CD14-positive monocyte (primary cell): ENCODE results near the gene FBXL17. TPM values are rescaled to one million over a fixed set of nuclear protein-coding genes. Genes with fewer than 3 reads are reported as not detected.

ENCODE experiments used
- DNase-seq, 3 donors: peaks; one replicate each; pipeline ENCODE4 v3.0.0-alpha.2; 2011 to 2022
- H2AFZ ChIP-seq: 2 replicates; pipeline ENCODE4 v1.6.0; 2012; ENCODE audit warnings: mild to moderate bottlenecking, low read depth, low read length, inconsistent platforms; ENCODE audit not compliant: insufficient read depth, poor library complexity, severe bottlenecking
- H3K27ac ChIP-seq, 2 donors: 1 replicate in 1 of 2; 2 replicates in 1 of 2; pipeline ENCODE4 v1.5.1; 2012 to 2013; ENCODE audit warnings: low read length in 2 of 2, control low read depth in 1 of 2, inconsistent platforms in 1 of 2, low read depth in 1 of 2, mild to moderate bottlenecking in 1 of 2
- H3K27me3 ChIP-seq, 2 donors: one replicate each; pipeline versions ENCODE4 v1.6.0 to v1.6.1; 2011 to 2013; ENCODE audit warnings: low read length in 2 of 2; ENCODE audit not compliant: control insufficient read depth in 2 of 2, insufficient read depth in 2 of 2
- H3K36me3 ChIP-seq, 2 donors: replicated peaks in 1 of 2; 1 replicate in 1 of 2; 2 replicates in 1 of 2; pipeline versions ENCODE4 v1.5.1 to v1.6.1; 2012 to 2013; ENCODE audit warnings: low read length in 2 of 2, control low read depth in 1 of 2, inconsistent platforms in 1 of 2, mild to moderate bottlenecking in 1 of 2; ENCODE audit not compliant: insufficient read depth in 2 of 2, control insufficient read depth in 1 of 2
- H3K4me1 ChIP-seq, 2 donors: 1 replicate in 1 of 2; 2 replicates in 1 of 2; pipeline versions ENCODE4 v1.5.1 to v1.6.1; 2012 to 2013; ENCODE audit warnings: low read length in 2 of 2, control low read depth in 1 of 2, inconsistent platforms in 1 of 2, mild to moderate bottlenecking in 1 of 2, moderate library complexity in 1 of 2; ENCODE audit not compliant: insufficient read depth in 2 of 2, control insufficient read depth in 1 of 2
- H3K4me2 ChIP-seq: replicated peaks from 2 replicates; pipeline ENCODE3; 2012; ENCODE audit warnings: low read length, moderate library complexity, mild to moderate bottlenecking; ENCODE audit not compliant: poor library complexity, severe bottlenecking; ENCODE audit errors: extremely low read depth
- H3K4me3 ChIP-seq, 3 experiments: fragments of 200-600 bp in 1 of 3; sonication (generic) in 1 of 3; replicated peaks in 1 of 3; 1 replicate in 2 of 3; 2 replicates in 1 of 3; pipeline ENCODE4 v1.5.1; 2011 to 2013; ENCODE audit warnings: low read length in 3 of 3, mild to moderate bottlenecking in 3 of 3, control low read depth in 2 of 3, low read depth in 2 of 3, inconsistent platforms in 1 of 3, moderate library complexity in 1 of 3
- H3K79me2 ChIP-seq: 2 replicates; pipeline ENCODE4 v1.6.0; 2012; ENCODE audit warnings: mild to moderate bottlenecking, control low read depth, inconsistent platforms, low read length, moderate library complexity; ENCODE audit not compliant: insufficient read depth
- H3K9ac ChIP-seq: 2 replicates; pipeline ENCODE4 v1.6.0; 2017; ENCODE audit warnings: low read length, mild to moderate bottlenecking; ENCODE audit not compliant: insufficient read depth, poor library complexity, severe bottlenecking
- H3K9me3 ChIP-seq, 2 donors: replicated peaks in 1 of 2; 1 replicate in 1 of 2; 2 replicates in 1 of 2; pipeline versions ENCODE4 v1.5.1 to v1.6.1; 2012 to 2013; ENCODE audit warnings: low read length in 2 of 2, control low read depth in 1 of 2; ENCODE audit not compliant: control insufficient read depth in 1 of 2, insufficient read depth in 1 of 2
- H4K20me1 ChIP-seq: 2 replicates; pipeline ENCODE4 v1.6.0; 2012; ENCODE audit warnings: mild to moderate bottlenecking, low read length, control low read depth, moderate library complexity; ENCODE audit not compliant: insufficient read depth
- H3K27ac Mint-ChIP-seq, 7 donors: one replicate each; pipeline ENCODE4 v1.8.0; 2020; ENCODE audit warnings: mild to moderate bottlenecking in 7 of 7, mixed read lengths in 7 of 7, moderate library complexity in 6 of 7, inconsistent platforms in 2 of 7
- H3K27me3 Mint-ChIP-seq, 3 donors: one replicate each; pipeline ENCODE4 v1.8.0; 2021 to 2022; ENCODE audit warnings: low read depth in 3 of 3, mild to moderate bottlenecking in 3 of 3, mixed read lengths in 3 of 3, moderate library complexity in 3 of 3, inconsistent platforms in 1 of 3
- H3K36me3 Mint-ChIP-seq, 2 donors: one replicate each; pipeline ENCODE4 v1.8.0; 2020; ENCODE audit warnings: mixed read lengths in 2 of 2, inconsistent platforms in 1 of 2, mild to moderate bottlenecking in 1 of 2
- H3K4me1 Mint-ChIP-seq: one replicate; pipeline ENCODE4 v1.8.0; 2020; ENCODE audit warnings: mild to moderate bottlenecking, mixed read lengths
- H3K4me3 Mint-ChIP-seq, 2 donors: one replicate each; pipeline ENCODE4 v1.8.0; 2020; ENCODE audit warnings: mild to moderate bottlenecking in 2 of 2, mixed read lengths in 2 of 2, moderate library complexity in 1 of 2
- H3K9me3 Mint-ChIP-seq, 7 donors: one replicate each; pipeline ENCODE4 v1.8.0; 2020 to 2022; ENCODE audit warnings: mixed read lengths in 7 of 7, mild to moderate bottlenecking in 6 of 7, moderate library complexity in 6 of 7, inconsistent platforms in 2 of 7
- CTCF ChIP-seq: fragments of 200-600 bp; IDR thresholded peaks from one replicate; pipeline ENCODE4 v1.8.0; 2022; ENCODE audit warnings: antibody characterized with exemption, mild to moderate bottlenecking
- WGBS: methylation state at CpG from one replicate; pipeline ENCODE4 v1.1.5; 2013; ENCODE audit warnings: missing lambda C conversion rate; ENCODE audit not compliant: insufficient coverage; 5-methylcytosine and 5-hydroxymethylcytosine counted together
- intact Hi-C, 2 donors: fragments of 100-400 bp; cut with micrococcal nuclease; formaldehyde crosslinking; loops; one replicate each; pipeline versions ENCODE4 v1.15.0 to v1.15.1; 2023
- polyA plus RNA-seq, 3 donors: library from polyadenylated mRNA; depleted of rRNA in 1 of 3; unstranded in 2 of 3; stranded (reverse) in 1 of 3; fragments of 300-500 nt in 2 of 3; fragments of >200 nt in 1 of 3; fragmentation: Illumina TruSeq in 2 of 3; gene quantifications; 1 replicate in 2 of 3; 2 replicates in 1 of 3; pipeline ENCODE4 v1.2.3, GENCODE V29; 2012 to 2021

FBXL17 gene
- polyA plus RNA-seq, 3 donors: 1.5 to 6.6 (median 2.0) TPM

DNA sequence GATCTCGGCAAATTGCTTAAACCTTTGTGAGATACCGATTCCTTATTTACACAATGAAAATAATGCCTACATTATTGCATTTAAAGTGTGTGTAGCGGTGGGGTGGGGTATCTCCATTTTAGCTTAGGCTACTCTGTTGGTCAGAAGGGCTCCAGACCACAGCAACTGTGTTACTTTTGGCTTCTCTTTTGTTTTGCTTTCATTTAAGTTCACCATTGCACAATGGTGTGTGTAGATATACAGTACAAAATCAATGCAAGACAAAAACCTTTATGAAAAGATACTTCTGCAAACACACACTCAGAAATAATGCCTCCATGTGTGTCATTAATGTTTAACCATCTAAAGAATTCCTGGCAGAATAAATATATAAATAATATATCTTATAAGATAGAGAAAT lies 279.4 kb downstream of the FBXL17 start:
- H4K20me1 ChIP-seq: no peaks in the 10 kb centered on the region
- H3K9me3 ChIP-seq: no peaks in the 10 kb centered on the region
- H3K27ac ChIP-seq: no peak overlapping the region
- peaks cover 0 to 1% (median 0%) of the 10 kb centered on the region in 3 donors for H3K27me3 Mint-ChIP-seq
- H3K4me3 Mint-ChIP-seq: no peak overlapping the region
- H3K36me3 ChIP-seq: no peaks in the 10 kb centered on the region
- H3K36me3 Mint-ChIP-seq: peaks cover 7 to 10% of the 10 kb centered on the region in 2 donors
- no peak overlapping the region for H3K4me2 ChIP-seq
- H3K4me1 ChIP-seq: no peaks in the 10 kb centered on the region
- intact Hi-C loops: no loop called here
- H3K79me2 ChIP-seq: no peaks in the 10 kb centered on the region
- no peak overlapping the region for H3K27ac Mint-ChIP-seq
- H2AFZ ChIP-seq: no peak overlapping the region
- no peaks in the 10 kb centered on the region for H3K4me1 Mint-ChIP-seq
- TF ChIP-seq CTCF: no peak
- DNase-seq: no peak
- no CpG with 5 or more reads among the region's 3 CpGs for WGBS
- H3K27me3 ChIP-seq: no peaks in the 10 kb centered on the region
- peaks cover 0 to 6% (median 2%) of the 10 kb centered on the region in 7 donors for H3K9me3 Mint-ChIP-seq
- H3K9ac ChIP-seq: no peak overlapping the region
- no peak overlapping the region for H3K4me3 ChIP-seq

DNA sequence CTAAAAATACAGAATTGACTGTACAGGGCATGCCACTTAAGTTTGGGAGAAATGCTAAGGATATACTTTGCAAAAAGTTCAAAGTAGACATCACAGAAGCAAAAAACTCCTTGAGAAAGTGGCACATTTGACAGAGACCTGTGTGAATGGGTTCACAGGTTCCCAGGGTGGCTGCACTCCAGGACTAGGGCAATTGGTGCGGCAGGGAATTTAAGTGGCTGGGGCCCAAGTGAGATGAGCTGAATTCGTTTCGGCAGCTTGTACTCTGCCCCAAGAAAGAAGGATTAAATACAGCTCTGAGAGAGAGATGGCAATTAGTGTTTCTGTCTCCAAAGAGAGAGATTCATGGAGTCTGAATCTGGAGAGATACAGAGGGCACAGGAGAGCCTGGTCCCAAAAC lies 280.1 kb downstream of the FBXL17 start:
- Histone ChIP-seq H3K36me3 (no peaks in the 10 kb centered on the region), H3K27me3 (no peaks in the 10 kb centered on the region), H3K79me2 (no peaks in the 10 kb centered on the region), H2AFZ (no peak overlapping the region), H3K27ac (no peak overlapping the region), H3K4me3 (no peak overlapping the region), H3K9me3 (no peaks in the 10 kb centered on the region), H4K20me1 (no peaks in the 10 kb centered on the region), H3K4me2 (no peak overlapping the region), H3K9ac (no peak overlapping the region), H3K4me1 (no peaks in the 10 kb centered on the region)
- Mint-ChIP-seq H3K27me3 (peaks cover 0 to 1% (median 0%) of the 10 kb centered on the region in 3 donors), H3K4me3 (no peak overlapping the region), H3K36me3 (peaks cover 7 to 10% of the 10 kb centered on the region in 2 donors), H3K4me1 (no peaks in the 10 kb centered on the region), H3K9me3 (peaks cover 0 to 6% (median 2%) of the 10 kb centered on the region in 7 donors), H3K27ac (no peak overlapping the region)
- no peak for TF ChIP-seq CTCF
- DNase-seq: no peak
- WGBS: 97% methylated on average over 3 of the region's 3 CpGs
- intact Hi-C loops: no loop called here
